GM12892 (cell line): ENCODE results near the gene CHKB.

Experiments
- DNase-seq: peaks from one replicate; pipeline ENCODE4 v3.0.0; 2011; ENCODE audit not compliant: insufficient read length
- FAIRE-seq: peaks from 2 replicates; lab custom pipeline; 2011; peaks lifted over from hg19 to GRCh38; lab: Jason Lieb, UNC
- POLR2A ChIP-seq: IDR thresholded peaks from 2 replicates; pipeline ENCODE4 v1.6.1; 2011; ENCODE audit warnings: low read depth, low read length, control low read depth
- POLR2AphosphoS5 ChIP-seq: IDR thresholded peaks from 2 replicates; pipeline ENCODE4 v1.6.1; 2011; ENCODE audit warnings: low read depth, low read length, control low read depth
- TAF1 ChIP-seq: IDR thresholded peaks from 2 replicates; pipeline ENCODE4 v1.6.1; 2011; ENCODE audit warnings: low read depth, mild to moderate bottlenecking, control low read depth, low read length, borderline replicate concordance

Gene CHKB

DNA sequence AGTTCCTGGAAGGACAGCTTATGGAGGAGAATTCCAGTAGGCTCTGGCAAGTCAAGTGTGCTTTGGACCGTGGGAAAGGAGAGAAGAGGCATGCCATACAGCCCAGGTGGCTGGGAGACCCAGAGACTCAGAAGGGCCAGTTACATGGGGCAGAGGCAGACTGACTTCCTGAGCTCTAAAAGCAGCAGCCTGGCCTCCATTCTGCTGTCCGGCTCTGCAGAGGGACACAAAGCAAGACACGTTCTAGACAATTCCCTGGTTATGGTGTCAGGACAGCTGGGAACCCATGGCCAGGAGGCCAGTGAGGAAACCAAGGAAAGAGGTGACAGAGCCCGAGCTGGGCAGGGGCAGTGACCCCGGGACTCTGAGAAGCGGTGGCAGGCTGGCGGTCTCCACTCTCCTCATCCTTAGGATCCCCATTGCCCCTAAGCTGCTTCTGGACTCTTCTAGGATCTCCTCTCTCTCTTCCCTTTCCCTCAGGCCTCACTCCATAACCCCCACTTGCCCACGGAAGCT, 7.2 kb downstream of the CHKB start:
- FAIRE-seq: no peak
- TF ChIP-seq POLR2A: no peak
- TF ChIP-seq TAF1: no peak
- TF ChIP-seq POLR2AphosphoS5: no peak
- no peak for DNase-seq

DNA sequence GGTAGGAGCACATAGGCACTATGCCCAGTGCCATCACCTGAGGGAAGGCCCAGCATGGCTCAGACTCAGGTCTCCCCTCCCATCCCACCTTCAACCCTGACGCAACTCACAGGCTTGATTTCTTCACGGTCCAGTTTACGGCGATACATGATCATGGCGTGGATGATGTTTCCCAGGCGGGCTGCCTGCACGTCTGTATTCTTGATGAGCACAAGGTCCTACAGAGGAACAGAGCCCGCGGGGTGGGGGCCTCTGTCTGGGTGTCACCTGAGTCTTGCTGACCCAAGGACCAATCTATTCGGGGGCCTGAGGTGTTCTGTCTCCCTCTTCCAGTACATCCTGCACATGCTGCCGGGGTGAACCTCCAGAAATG, 8.3 kb downstream of the CHKB start:
- DNase-seq: no peak
- FAIRE-seq: no peak
- no peak for TF ChIP-seq POLR2AphosphoS5

DNA sequence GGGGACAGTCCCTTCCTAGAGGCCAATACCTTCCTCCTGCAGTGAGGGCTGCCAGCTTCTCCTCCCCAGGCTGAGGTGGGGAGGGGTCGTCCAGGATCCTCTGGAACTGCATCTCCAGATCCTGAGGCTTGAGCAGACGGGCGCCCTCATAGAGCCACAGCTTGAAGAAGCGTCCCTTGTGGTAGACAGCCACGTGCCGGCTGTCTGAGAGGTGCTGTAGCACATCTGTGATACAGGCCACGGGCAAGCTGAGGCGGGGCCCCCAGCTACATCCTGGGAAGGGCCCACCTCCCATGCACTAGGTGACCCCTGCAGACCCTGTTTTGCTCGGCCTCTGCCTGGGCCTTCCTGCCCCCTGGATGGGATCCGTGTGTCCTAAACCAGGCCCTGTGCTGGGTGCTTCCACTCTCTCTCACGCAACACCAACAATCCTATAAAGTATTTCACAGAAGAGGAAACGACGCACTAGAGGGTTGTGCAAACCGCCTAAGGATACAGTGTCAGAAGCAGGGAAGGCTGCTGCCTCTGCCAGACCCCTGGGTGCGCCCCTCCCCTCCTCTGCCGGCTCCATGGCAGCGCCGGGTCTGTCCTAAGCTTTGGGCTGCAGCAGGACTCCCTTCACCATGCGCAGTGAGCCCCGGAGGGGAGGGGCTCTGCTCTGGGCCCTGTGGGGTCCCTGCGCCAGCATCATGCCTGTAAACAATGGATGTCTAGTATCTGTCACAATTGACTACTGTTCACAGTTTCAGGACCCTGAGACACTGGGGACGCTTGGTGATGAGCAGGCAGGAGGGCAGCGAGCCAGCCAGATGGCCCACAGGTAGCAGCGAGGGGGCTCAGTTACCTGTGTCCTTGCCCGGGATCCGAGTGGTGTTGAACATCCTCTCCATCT, 8.9 kb downstream of the CHKB start:
- TF ChIP-seq POLR2A: no peak
- no peak for TF ChIP-seq TAF1
- TF ChIP-seq POLR2AphosphoS5: no peak
- no peak for DNase-seq
- FAIRE-seq: no peak

DNA sequence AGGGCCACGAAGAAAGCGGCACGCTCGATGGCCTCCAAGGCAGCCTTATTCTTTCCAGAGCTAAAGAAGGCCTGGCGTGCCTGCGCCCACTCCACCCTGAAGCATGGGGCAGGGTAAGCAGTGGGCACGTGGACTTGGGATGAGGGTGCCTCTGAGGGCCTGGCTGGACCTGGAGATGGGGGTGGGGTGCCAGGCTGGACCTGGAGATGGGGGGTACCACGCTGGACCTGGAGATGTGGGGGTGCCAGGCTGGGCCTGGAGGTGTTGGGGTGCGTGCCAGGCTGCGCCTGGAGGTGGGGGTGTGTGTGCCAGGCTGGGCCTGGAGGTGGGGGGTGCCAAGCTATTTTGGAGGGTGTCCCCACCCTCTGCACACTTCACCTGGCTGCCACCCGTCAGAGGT, 9.7 kb downstream of the CHKB start:
- DNase-seq: no peak
- FAIRE-seq: no peak
- TF ChIP-seq POLR2AphosphoS5 (no peak), POLR2A (no peak), TAF1 (no peak)

DNA sequence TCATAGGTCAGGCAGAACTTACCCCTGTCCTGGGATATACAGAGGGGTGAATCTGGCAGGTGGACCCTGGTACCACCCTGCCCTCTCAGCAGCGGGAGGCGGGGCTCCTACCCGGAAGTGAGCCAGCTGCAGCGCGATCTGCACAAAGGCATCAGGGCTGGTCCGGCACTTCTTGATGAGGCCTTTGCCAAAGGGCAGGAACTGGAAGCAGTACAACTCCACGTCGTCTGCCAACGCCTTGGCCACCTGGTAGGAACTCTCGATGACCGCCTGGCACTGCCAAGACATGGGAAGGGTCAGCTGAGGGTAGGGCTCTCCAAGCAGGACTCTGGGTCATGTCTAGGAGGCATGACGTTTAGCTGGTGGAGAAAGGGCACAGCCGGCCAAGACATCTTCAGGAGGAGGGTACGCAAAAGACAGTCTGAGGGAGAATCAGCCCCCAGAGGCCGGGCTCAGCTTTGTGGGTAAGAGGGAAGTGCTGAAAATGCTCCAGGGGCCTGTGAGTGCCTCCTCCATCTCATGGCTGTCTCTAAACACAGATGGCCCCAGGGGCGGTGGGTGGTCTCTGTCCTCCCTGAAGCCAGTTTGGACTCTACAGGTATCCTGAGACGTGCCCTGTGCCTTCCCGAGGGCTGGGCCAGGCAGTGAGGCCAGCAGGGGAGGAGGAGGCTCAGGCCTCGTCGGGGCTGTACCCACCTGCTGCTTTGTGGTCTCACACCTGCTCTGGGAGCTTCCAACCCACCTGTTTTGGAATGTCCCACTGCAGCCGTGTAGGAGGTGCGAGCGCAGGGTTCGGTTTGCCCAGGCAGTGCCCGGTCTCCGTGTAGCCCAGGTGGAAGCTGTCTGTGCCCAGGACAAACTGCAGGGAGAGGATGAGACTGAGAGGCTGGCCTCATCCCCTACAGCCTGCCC, 11.1 kb downstream of the CHKB start:
- FAIRE-seq: no peak
- DNase-seq: no peak
- TF ChIP-seq POLR2A (no peak), POLR2AphosphoS5 (no peak), TAF1 (no peak)

GRCh38 chr22:50570861-50571260, 11.8 kb downstream of the CHKB start:
- FAIRE-seq (no peak), DNase-seq (no peak)
- TF ChIP-seq POLR2A (no peak), TAF1 (no peak), POLR2AphosphoS5 (no peak)

DNA sequence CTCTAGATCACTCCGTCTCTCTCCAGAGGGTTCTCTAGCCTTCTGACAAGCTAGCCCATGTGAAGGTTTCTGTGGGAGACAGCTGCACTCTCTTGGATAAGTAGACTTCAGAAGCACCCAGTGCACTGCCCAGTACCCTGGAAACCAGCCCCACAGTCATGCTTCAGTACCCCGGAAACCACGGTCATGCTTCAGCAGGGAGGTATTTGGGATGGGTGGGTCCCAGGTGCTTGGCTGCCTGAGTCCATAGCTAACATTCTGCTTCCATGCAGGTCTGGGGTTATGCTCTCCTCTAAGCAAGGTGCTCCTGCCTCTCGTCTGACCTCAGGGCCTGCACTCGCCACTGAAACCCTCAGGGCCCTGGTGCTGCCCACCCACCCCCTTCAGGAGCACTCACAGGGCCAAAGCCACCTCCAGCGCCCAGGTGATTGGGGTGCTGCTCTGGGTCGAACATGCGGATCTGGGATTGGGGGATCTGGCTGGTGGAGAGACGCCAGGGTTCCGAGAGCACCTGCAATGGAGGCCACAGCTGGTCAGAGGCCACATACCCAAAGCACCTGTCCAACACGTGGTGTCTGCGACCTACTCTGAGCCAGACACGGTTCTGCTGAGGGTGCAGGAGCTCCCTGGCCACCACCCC, 12.6 kb downstream of the CHKB start:
- no peak for DNase-seq
- TF ChIP-seq POLR2A: no peak
- TF ChIP-seq TAF1: no peak
- TF ChIP-seq POLR2AphosphoS5: no peak
- FAIRE-seq: no peak

DNA sequence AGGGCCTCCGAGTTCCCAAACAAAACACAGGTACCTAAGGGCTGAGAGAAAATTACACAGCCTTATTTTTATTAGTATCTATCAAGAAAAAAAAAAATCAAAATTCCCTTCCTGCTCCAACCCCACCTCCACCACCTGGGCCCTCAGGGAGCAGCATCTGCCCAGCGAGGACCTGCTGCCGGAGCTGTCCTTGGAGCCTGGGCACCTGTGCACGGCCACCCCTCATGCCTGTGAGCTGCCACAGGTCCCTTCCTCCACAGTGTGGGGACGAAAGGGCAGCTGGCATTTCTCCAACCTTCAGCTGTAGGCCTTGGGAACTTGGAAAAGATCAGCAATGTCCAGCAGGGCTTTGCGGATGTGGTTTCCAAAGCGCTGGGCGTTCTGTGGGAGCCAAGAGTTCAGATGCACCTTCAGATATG, 13.6 kb downstream of the CHKB start:
- FAIRE-seq (no peak), DNase-seq (no peak)
- TF ChIP-seq POLR2A (no peak), TAF1 (no peak), POLR2AphosphoS5 (no peak)

GRCh38 chr22:50568626-50569025, 14.0 kb downstream of the CHKB start:
- FAIRE-seq (no peak), DNase-seq (no peak)
- TF ChIP-seq POLR2AphosphoS5 (no peak), TAF1 (no peak), POLR2A (no peak)

DNA sequence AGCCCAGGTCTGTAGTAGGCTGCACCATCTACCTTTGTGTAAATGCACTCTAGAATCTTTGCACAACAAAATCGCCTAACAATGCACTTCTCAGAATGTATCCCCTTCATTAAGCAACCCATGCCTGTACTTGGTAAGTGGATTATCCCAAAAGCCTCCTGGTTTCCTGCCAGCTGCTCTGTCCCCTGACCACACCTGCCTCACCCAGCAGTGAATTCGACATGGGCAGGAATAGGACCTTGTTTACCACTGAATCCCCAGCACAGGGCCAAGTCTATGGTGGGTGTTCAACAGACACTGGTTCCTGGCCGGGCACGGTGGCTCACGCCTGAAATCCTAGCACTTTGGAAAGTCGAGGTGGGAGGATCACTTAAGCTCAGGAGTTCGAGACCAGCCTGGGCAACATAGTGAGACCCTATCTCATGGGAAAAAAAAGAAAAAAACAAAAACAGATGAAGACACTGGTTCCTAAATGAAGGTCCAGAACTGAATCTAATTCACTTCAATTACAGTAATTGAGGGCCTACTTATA, 14.9 kb downstream of the CHKB start:
- no peak for TF ChIP-seq POLR2AphosphoS5
- DNase-seq (no peak), FAIRE-seq (no peak)

- no peak for DNase-seq
- FAIRE-seq: no peak
- TF ChIP-seq TAF1 (no peak), POLR2AphosphoS5 (no peak), POLR2A (no peak)
These were observed 18.4 kb downstream of the CHKB start for GRCh38 chr22:50564289-50564688.
